HG02840 (cell line): ENCODE measurements around the gene KIFC1.

ENCODE experiments used
- ATAC-seq: cut with Tn5 transposase; IDR thresholded peaks from one replicate; pipeline ENCODE4 v1.9.1; 2021; ENCODE audit warnings: mild to moderate bottlenecking, moderate library complexity, moderate number of reproducible peaks; ENCODE audit not compliant: unreplicated experiment, low FRiP score

Gene KIFC1

DNA sequence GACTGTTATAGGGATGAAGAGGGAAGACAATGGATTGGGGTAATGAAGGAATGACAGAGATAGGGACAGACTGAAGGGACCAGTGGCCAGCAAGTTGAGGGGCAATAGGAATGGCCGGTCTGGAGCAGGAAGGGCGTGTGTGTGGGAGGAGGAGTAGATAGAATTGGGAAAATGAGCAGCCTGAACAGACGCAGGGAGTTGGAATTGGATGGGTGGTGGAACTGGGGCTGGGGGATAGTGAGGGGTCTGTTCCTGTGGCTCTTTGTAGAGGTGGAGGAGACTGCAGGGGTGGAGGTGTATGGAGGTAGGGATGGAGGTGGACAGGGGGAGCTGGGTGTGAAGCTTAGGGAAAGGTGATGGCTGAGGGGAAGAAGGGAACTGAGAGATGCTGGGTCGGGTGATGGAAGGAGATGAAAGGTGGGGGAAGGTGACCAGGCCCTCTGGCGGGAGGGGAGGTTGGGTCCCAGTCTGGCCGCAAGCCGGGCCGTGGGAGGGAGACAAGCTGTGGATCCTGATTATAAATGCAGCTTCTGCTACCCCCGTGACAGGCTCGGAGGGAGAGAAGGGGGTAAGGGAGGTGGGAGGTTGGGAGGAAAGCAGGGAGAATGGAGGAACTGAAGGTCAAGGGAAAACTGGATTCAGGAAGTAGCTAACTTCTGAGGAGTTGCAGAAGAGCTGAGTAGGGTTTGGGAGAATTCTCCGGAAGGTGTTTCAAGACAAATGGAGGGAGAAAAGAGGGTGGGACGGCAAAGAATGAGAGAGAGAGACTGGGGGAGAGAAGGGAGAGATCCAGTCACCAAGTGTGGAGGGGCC is 33.4 kb downstream of the KIFC1 start:
- ATAC-seq = no peak

GRCh38 chr6:33425668-33426577 is 34.3 kb downstream of the KIFC1 start:
- no peak for ATAC-seq

- no peak for ATAC-seq
Observed at GRCh38 chr6:33426590-33427511, 35.2 kb downstream of the KIFC1 start.

DNA sequence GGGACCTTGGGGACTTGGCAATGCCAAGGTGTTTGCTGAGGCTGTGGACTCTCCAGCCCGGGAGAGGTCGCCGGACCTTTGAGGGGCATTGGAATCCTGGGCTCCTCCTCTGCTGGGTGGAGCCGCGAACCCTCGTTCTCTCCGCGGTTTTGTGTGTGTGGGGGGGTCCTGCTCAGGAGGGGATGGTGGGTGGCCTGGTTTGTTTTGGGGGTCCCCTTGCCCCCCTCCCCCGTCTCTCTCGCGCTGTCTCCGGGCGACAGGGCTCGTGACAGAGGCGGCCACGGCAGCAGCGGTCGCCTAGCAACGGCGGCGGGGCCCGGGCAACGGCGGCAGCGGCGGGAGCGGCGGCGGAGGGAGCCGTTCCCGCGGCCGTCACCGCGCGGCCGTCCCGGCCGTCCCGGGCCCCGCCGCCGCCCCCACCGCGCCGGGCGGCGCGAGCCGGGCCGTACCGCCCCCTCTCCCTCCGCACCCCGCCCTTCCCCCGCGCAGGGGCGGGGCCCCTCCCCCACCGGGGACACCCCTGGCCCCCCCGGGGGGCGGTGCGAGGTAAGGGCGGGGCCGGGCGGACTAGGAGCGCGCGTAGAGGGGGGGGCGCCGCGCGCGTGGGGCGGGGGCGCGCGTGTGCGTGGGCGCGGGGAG is 36.1 kb downstream of the KIFC1 start:
- ATAC-seq = no peak

- no peak for ATAC-seq
Observed at GRCh38 chr6:33428224-33428965, 36.8 kb downstream of the KIFC1 start.

DNA sequence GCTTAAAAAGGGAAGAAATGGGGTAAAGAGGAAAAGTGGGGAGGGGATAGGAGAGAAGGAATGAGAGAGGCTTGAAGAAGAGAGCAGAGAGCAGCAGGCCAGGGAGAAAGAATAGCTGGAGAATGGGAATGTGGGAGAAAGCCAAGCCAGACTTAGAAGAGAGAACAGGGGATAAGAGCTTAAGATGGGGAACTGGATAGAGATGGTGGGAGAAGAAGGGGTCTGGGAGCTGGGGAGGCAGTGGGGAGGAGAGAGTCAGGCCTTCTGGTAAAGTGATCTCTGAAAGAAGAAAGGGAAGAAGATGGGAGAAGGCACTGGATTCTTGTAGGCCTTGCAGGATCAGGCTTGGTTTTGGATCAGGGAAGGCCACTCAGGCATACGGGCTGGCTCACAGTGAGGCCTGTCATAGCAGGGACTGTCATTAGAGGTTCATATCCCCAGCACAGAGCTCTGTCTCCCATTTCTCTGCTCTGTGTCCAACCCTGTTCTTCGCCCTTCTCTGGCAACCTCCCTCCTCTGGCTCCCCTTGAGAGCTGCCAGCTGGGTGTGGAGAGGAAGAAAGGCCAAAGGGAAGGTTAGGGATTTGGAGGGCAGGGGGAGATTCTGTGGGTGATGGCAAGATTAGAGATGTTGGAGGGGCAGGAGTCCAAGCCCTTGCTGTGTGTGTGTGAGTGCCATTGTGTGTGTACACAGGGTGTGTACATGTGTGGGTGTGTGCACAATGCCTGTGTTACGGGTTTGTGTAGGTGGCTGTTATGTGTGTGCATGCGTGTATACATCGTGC is 37.5 kb downstream of the KIFC1 start:
- no peak for ATAC-seq

GRCh38 chr6:33429750-33430052 is 38.1 kb downstream of the KIFC1 start:
- no peak for ATAC-seq

DNA sequence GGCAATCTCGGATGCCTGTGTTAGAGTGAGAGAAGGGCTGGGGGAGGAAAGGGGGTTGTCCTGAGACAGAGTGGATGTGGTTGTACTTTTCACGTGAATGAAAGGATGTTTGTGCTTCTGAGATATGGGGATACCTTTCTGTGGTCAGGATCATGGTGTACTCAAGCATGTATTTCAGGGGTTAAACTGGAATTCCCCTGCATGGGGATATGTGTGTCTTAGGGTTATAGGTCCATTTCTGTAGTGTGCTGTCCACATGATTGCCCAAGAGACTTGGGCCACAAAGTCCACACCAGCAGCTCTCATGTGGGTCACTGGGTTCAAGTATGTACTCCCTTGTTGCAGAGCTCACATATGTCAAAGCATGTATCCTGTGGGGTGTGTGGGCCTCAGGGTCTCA is 38.7 kb downstream of the KIFC1 start:
- no peak for ATAC-seq

DNA sequence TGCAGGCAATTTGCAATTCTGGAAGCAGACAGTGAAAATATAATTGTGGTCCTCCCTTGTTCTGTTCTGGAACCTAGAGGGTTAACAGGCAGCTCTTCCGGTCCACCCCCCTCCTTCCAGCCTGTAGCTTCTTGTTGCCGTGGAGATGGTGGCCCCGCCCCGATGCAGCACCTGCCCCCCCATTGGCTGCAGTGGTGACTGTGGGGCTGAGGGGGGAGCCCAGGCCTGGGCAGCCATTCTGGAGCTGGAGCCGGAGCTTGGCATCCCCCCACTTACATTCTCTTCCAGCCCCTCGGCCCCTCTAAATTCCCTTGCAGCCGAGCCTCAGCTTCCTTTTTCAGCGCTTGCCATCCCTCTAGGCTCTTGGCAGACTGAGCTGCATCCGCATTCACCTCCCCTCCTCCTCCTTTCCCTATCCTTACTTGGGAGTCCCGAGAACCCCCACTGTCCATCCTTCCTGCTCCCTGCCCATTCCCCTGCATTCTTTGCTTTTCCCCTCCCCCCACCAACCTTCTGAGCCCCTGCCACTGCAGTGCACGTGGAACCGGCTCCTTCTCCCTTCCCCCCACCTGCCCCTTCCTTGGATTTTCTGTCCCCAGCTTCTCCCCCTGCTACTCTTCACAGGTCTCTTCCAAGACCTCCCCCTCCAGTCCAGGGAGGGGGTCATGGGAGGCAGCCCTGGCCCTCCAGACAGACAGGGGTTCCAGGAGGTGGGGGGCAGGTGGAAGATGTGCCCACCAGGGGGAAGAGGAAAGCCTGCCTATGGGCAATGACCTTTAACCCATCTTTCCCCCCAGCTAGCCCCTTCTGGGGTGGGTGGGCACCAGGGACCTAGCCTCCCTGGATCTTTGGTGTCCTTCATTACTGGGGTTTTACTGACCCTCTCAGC is 39.6 kb downstream of the KIFC1 start:
- ATAC-seq = no peak

DNA sequence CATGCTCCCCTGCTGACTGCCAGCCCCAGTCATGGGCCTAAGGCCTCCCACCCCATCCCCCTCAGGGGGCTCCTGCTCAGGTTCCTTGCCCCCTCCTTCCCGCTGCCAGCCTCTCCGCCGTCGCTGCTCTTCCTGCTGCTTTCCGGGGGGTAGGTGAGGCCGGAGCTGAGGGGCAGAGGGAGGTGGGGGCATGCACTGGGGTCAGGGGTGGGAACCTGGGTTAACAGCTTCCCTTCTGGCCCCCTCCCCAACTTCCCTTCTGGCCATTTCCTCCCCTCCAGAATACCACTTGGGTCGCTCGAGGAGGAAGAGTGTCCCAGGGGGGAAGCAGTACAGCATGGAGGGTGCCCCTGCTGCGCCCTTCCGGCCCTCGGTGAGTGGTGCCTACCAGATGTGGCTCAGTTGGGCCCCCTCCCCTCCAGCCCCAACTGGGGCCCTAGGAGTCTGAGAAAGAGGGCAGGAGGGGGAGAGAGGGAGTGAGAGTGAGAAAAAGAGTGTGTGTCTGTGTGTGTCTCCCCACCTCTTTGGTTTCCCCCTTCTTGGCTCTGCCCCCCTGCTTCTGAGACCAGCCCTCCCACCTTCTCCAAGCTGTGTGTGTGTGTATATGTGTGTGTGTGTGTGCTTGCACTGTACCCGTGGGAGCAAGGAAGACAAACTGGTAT is 40.4 kb downstream of the KIFC1 start:
- no peak for ATAC-seq

DNA sequence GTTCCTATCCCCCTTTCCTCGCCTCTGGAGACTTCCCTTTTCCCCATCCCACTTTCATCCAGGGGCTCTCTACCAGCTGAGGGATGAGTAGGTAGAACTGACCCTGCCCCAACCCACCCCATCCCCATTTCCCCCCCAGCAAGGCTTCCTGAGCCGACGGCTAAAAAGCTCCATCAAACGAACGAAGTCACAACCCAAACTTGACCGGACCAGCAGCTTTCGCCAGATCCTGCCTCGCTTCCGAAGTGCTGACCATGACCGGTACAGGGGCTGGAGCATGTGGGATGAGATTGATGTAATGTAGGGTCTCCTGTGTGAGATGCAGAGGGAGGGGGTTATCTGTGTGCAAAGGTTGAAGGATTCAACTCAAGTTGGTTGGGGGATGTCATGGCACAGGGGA is 40.9 kb downstream of the KIFC1 start:
- ATAC-seq = no peak

GRCh38 chr6:33433001-33433543 is 41.4 kb downstream of the KIFC1 start:
- ATAC-seq = no peak

- ATAC-seq = no peak
Observed at GRCh38 chr6:33433544-33434191, 42.0 kb downstream of the KIFC1 start.

DNA sequence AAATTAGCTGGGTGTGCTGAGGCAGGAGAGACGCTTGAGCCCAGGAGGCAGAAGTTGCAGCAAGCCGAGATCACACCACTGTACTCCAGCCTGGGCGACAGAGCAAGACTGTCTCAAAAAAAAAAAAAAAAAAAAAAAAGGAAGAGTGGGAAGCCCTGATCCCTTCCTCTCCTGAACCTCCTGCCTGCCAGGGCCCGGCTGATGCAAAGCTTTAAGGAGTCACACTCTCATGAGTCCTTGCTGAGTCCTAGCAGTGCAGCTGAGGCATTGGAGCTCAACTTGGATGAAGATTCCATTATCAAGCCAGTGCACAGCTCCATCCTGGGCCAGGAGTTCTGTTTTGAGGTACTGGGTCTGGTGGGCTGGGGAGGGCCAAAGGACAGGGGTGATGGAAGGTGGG is 43.3 kb downstream of the KIFC1 start:
- ATAC-seq = no peak

- ATAC-seq = no peak
Observed at GRCh38 chr6:33437666-33438065, 46.0 kb downstream of the KIFC1 start.

DNA sequence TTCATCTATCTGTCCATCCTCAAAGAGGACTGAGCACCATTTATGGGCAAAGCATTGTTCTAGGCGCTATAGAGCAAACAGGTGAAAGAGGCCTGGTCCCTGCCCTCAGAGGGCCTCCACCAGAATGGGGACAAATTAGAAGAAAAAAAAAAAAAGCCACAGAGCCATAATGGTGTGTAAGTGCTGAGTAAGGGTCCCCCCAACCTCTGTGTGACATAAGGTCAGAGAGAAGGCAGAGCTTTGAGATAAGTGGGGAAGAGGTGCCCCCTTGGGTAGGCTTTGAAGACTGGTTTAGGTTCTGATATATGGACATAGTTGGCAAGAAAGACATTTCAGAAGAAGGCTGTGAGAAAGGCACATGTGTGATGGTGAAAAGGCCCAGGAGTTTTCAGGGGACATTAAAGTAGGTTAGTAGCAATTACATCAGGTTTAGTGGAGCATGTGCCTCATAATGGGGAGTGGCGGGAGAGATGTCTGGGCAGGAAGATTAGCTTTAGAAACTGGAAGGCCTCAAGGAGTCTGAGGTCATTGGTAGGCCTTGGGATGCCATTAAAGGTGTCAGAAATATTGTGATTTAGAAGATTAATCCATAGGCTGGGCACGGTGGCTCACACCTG is 47.5 kb downstream of the KIFC1 start:
- no peak for ATAC-seq
